NT2/D1 (cell line): Measurements from ENCODE around the gene SHOX.
A peak's percentile ranks its signal among the peaks of the same experiment; 100 is the strongest.

Experiments
- DNase-seq: peaks from one replicate; pipeline ENCODE4 v3.0.0-alpha.2; 2011; ENCODE audit warnings: low read depth, low spot score
- H3K27me3 ChIP-seq: 2 replicates; pipeline ENCODE4 v1.6.0; 2011; ENCODE audit warnings: mild to moderate bottlenecking; ENCODE audit not compliant: insufficient read length, insufficient read depth
- H3K36me3 ChIP-seq: 2 replicates; pipeline ENCODE4 v1.6.1; 2011; ENCODE audit warnings: mild to moderate bottlenecking, low read length, mixed read lengths; ENCODE audit not compliant: insufficient read depth, insufficient read length
- H3K4me1 ChIP-seq: 2 replicates; pipeline ENCODE4 v1.5.1; 2011; ENCODE audit not compliant: insufficient read depth, insufficient read length
- H3K4me3 ChIP-seq: 2 replicates; pipeline ENCODE4 v1.5.1; 2011; ENCODE audit warnings: low read depth; ENCODE audit not compliant: insufficient read length
- H3K9ac ChIP-seq: 2 replicates; pipeline ENCODE4 v1.6.0; 2011; ENCODE audit warnings: low read depth; ENCODE audit not compliant: insufficient read length
- H3K9me3 ChIP-seq: 2 replicates; pipeline ENCODE4 v1.5.1; 2011; ENCODE audit warnings: mild to moderate bottlenecking, low read length; ENCODE audit not compliant: insufficient read depth
- SUZ12 ChIP-seq: IDR thresholded peaks from 2 replicates; pipeline ENCODE4 v1.6.1; 2011; ENCODE audit not compliant: insufficient read length, insufficient read depth; ENCODE audit errors: extremely low read depth
- YY1 ChIP-seq: IDR thresholded peaks from 2 replicates; pipeline ENCODE4 v1.6.1; 2011; ENCODE audit not compliant: insufficient read length, insufficient read depth
- ZNF274 ChIP-seq: IDR thresholded peaks from 2 replicates; pipeline ENCODE4 v1.6.1; 2011; ENCODE audit warnings: mild to moderate bottlenecking, low read depth, low read length

SHOX gene

GRCh38 chrX:637660-638481, 7.3 kb downstream of the SHOX start:
- H3K27me3 ChIP-seq, result peaks cover 94% of the 10 kb centered on the region
- H3K4me1 ChIP-seq, result peaks cover 8% of the 10 kb centered on the region
- DNase-seq, result no peak
- no peaks in the 10 kb centered on the region for H3K9me3 ChIP-seq
- no peak overlapping the region for H3K4me3 ChIP-seq
- H3K36me3 ChIP-seq, result no peaks in the 10 kb centered on the region
- H3K9ac ChIP-seq, result no peak overlapping the region
- TF ChIP-seq YY1, result no peak
- TF ChIP-seq SUZ12, result no peak
- no peak for TF ChIP-seq ZNF274

GRCh38 chrX:638482-639131, 8.0 kb downstream of the SHOX start:
- Histone ChIP-seq H3K9ac (no peak overlapping the region), H3K9me3 (no peaks in the 10 kb centered on the region), H3K4me1 (peaks cover 8% of the 10 kb centered on the region), H3K36me3 (no peaks in the 10 kb centered on the region), H3K4me3 (no peak overlapping the region), H3K27me3 (peaks cover 94% of the 10 kb centered on the region)
- no peak for TF ChIP-seq YY1
- peak; percentile 29 for TF ChIP-seq SUZ12
- no peak for TF ChIP-seq ZNF274
- DNase-seq, result no peak

GRCh38 chrX:639151-639550, 8.6 kb downstream of the SHOX start:
- peaks cover 94% of the 10 kb centered on the region for H3K27me3 ChIP-seq
- no peak overlapping the region for H3K4me3 ChIP-seq
- H3K9me3 ChIP-seq, result no peaks in the 10 kb centered on the region
- DNase-seq, result no peak
- TF ChIP-seq SUZ12 (no peak), ZNF274 (no peak), YY1 (no peak)
- H3K9ac ChIP-seq, result no peak overlapping the region
- no peaks in the 10 kb centered on the region for H3K36me3 ChIP-seq
- H3K4me1 ChIP-seq, result peaks cover 8% of the 10 kb centered on the region

- H3K9ac ChIP-seq, result no peak overlapping the region
- TF ChIP-seq SUZ12, result no peak
- no peak for TF ChIP-seq YY1
- no peaks in the 10 kb centered on the region for H3K9me3 ChIP-seq
- peaks cover 94% of the 10 kb centered on the region for H3K27me3 ChIP-seq
- no peak for DNase-seq
- H3K4me1 ChIP-seq, result peaks cover 4% of the 10 kb centered on the region
- no peaks in the 10 kb centered on the region for H3K36me3 ChIP-seq
- no peak overlapping the region for H3K4me3 ChIP-seq
Measured at GRCh38 chrX:640641-641040, 10.1 kb downstream of the SHOX start.

GRCh38 chrX:641671-642435, 11.3 kb downstream of the SHOX start:
- peaks cover 100% of the 10 kb centered on the region for H3K27me3 ChIP-seq

GRCh38 chrX:642436-643240, 12.0 kb downstream of the SHOX start:
- H3K27me3 ChIP-seq, result peaks cover 93% of the 10 kb centered on the region
- H3K4me3 ChIP-seq, result no peak overlapping the region
- TF ChIP-seq SUZ12 (no peak), YY1 (no peak), ZNF274 (no peak)
- DNase-seq, result no peak
- peaks cover 4% of the 10 kb centered on the region for H3K4me1 ChIP-seq
- H3K9me3 ChIP-seq, result no peaks in the 10 kb centered on the region
- no peak overlapping the region for H3K9ac ChIP-seq
- no peaks in the 10 kb centered on the region for H3K36me3 ChIP-seq

More at GRCh38 chrX:641671-642435, 11.3 kb downstream of the SHOX start:
- Histone ChIP-seq H3K9me3 (no peaks in the 10 kb centered on the region), H3K4me3 (no peak overlapping the region), H3K9ac (no peak overlapping the region), H3K36me3 (no peaks in the 10 kb centered on the region), H3K4me1 (peaks cover 4% of the 10 kb centered on the region)
- TF ChIP-seq SUZ12, result no peak
- no peak for TF ChIP-seq ZNF274
- TF ChIP-seq YY1, result no peak
- DNase-seq, result no peak
